CD4-positive, alpha-beta T cell treated with Interferon gamma for 1 hour (primary cell): Measurements from ENCODE around the gene LHFPL2.

Experiments
- DNase-seq: peaks from one replicate; pipeline ENCODE4 v3.0.0-alpha.2; 2020

Gene LHFPL2

GRCh38 chr5:78540335-78541085 is 108.1 kb downstream of the LHFPL2 start:
- DNase-seq, result peak; percentile 22

GRCh38 chr5:78538240-78538850 is 110.2 kb downstream of the LHFPL2 start:
- DNase-seq, result no peak

- no peak for DNase-seq
Observed at GRCh38 chr5:78537821-78538220, 110.8 kb downstream of the LHFPL2 start.

GRCh38 chr5:78537411-78537810 is 111.2 kb downstream of the LHFPL2 start:
- DNase-seq, result no peak

- DNase-seq, result no peak
Observed at GRCh38 chr5:78536661-78537196, 111.8 kb downstream of the LHFPL2 start.

- DNase-seq, result no peak
Observed at GRCh38 chr5:78534905-78535200, 113.7 kb downstream of the LHFPL2 start.

- DNase-seq, result peak; percentile 39
Observed at GRCh38 chr5:78534148-78534904, 114.2 kb downstream of the LHFPL2 start.

- DNase-seq, result no peak
Observed at GRCh38 chr5:78533356-78533755, 115.2 kb downstream of the LHFPL2 start.

GRCh38 chr5:78530342-78531096 is 118.1 kb downstream of the LHFPL2 start:
- DNase-seq, result no peak

- no peak for DNase-seq
Observed at GRCh38 chr5:78527925-78528324, 120.6 kb downstream of the LHFPL2 start.

- DNase-seq, result peak; percentile 70
Observed at GRCh38 chr5:78527054-78527859, 121.3 kb downstream of the LHFPL2 start.

- no peak for DNase-seq
Observed at GRCh38 chr5:78526049-78526525, 122.5 kb downstream of the LHFPL2 start.

- no peak for DNase-seq
Observed at GRCh38 chr5:78523314-78524193, 125.0 kb downstream of the LHFPL2 start.

- no peak for DNase-seq
Observed at GRCh38 chr5:78522476-78523260, 125.9 kb downstream of the LHFPL2 start.

- DNase-seq, result no peak
Observed at GRCh38 chr5:78521455-78521854, 127.1 kb downstream of the LHFPL2 start.

- no peak for DNase-seq
Observed at GRCh38 chr5:78519198-78519941, 129.2 kb downstream of the LHFPL2 start.

- no peak for DNase-seq
Observed at GRCh38 chr5:78518365-78519197, 130.0 kb downstream of the LHFPL2 start.

- DNase-seq, result no peak
Observed at GRCh38 chr5:78515670-78516069, 132.9 kb downstream of the LHFPL2 start.
